Stimulated activated CD4-positive, alpha-beta T cell treated with anti-CD3 and anti-CD28 coated beads, Interleukin-12 subunit alpha, Interleukin-12 subunit beta, amount 100 ng/mL, for 4 hours (primary cell): Measurements from ENCODE around the gene TRIM9.
A peak's percentile ranks its signal among the peaks of the same experiment; 100 is the strongest.
"Not testable (repeated sequence)": the region's sequence is repeated elsewhere in the genome, so short reads cannot be mapped to it uniquely, and the experiment has no call there.

Experiments
- DNase-seq: peaks from one replicate; pipeline ENCODE4 v3.0.0-alpha.2; 2020

Gene TRIM9

GRCh38 chr14:50955373-50956043, 139.4 kb downstream of the TRIM9 start:
- no peak for DNase-seq

- no peak for DNase-seq
Measured at GRCh38 chr14:50954811-50955372, 140.0 kb downstream of the TRIM9 start.

GRCh38 chr14:50953502-50953901, 141.4 kb downstream of the TRIM9 start:
- DNase-seq: no peak

- no peak for DNase-seq
Measured at GRCh38 chr14:50951032-50951431, 143.9 kb downstream of the TRIM9 start.

- DNase-seq: no peak
Measured at GRCh38 chr14:50948205-50948604, 146.7 kb downstream of the TRIM9 start.

GRCh38 chr14:50947446-50947845, 147.5 kb downstream of the TRIM9 start:
- DNase-seq: no peak

GRCh38 chr14:50946234-50946935, 148.5 kb downstream of the TRIM9 start:
- DNase-seq: no peak

- DNase-seq: no peak
Measured at GRCh38 chr14:50944647-50945413, 150.1 kb downstream of the TRIM9 start.

- peak; percentile 24 for DNase-seq
Measured at GRCh38 chr14:50943943-50944646, 150.8 kb downstream of the TRIM9 start, which contains the start of gene PYGL. Gene PYGL (minus strand): TSS chr14:50944483. CDS start chr14:50944403, 80 bp downstream.

GRCh38 chr14:50943261-50943942, 151.5 kb downstream of the TRIM9 start:
- DNase-seq: no peak

GRCh38 chr14:50941638-50942037, 153.3 kb downstream of the TRIM9 start:
- DNase-seq: not testable (repeated sequence)

GRCh38 chr14:50941151-50941550, 153.8 kb downstream of the TRIM9 start:
- DNase-seq: no peak

GRCh38 chr14:50937800-50938199, 157.1 kb downstream of the TRIM9 start:
- no peak for DNase-seq

- no peak for DNase-seq
Measured at GRCh38 chr14:50937325-50937724, 157.6 kb downstream of the TRIM9 start.

- DNase-seq: no peak
Measured at GRCh38 chr14:50936882-50937281, 158.0 kb downstream of the TRIM9 start.

GRCh38 chr14:50936016-50936340, 158.9 kb downstream of the TRIM9 start:
- no peak for DNase-seq

- DNase-seq: no peak
Measured at GRCh38 chr14:50935126-50936015, 159.5 kb downstream of the TRIM9 start.

- DNase-seq: no peak
Measured at GRCh38 chr14:50932592-50933495, 162.1 kb downstream of the TRIM9 start.

GRCh38 chr14:50932156-50932555, 162.7 kb downstream of the TRIM9 start:
- no peak for DNase-seq

- no peak for DNase-seq
Measured at GRCh38 chr14:50931559-50931958, 163.3 kb downstream of the TRIM9 start.
